Measurements from ENCODE around the gene ZNF74.

The ZNF74 gene

GRCh38 chr22:20402960-20403778 is 9.2 kb downstream of the ZNF74 start:
- Histone ChIP-seq H2BK5ac (ENCODE audit: low read length) (no peak overlapping the region), H3K27me3 (ENCODE audit: control insufficient read depth in 3 of 3, insufficient read depth in 3 of 3, low read depth in 1 of 3, low read length in 3 of 3) (no peaks in the 10 kb centered on the region), H2BK15ac (ENCODE audit: low read length) (no peak overlapping the region), H3K9ac (ENCODE audit: low read depth, low read length, poor library complexity) (no peak overlapping the region), H3K18ac (ENCODE audit: low read length) (no peak overlapping the region), H4K8ac (ENCODE audit: low read depth, low read length) (no peak overlapping the region), H3K23ac (ENCODE audit: low read depth, low read length, poor library complexity) (no peak overlapping the region), H3K4me3 (ENCODE audit: low read length in 2 of 2) (no peak overlapping the region), H3K4me2 (ENCODE audit: insufficient read depth, low read length, poor library complexity, severe bottlenecking) (no peak overlapping the region), H3K4ac (ENCODE audit: low read length) (no peak overlapping the region), H2BK120ac (ENCODE audit: low read depth, low read length) (no peak overlapping the region), H3K4me1 (ENCODE audit: control insufficient read depth in 2 of 2, insufficient read depth in 1 of 2, low read depth in 1 of 2, low read length in 2 of 2) (no peaks in the 10 kb centered on the region), H3K36me3 (replicated peaks in 1 of 2; ENCODE audit: control insufficient read depth in 2 of 2, insufficient read depth in 2 of 2, low read length in 2 of 2) (peaks cover 40 to 90% of the 10 kb centered on the region in 2 donors), H2BK12ac (ENCODE audit: low read length) (no peak overlapping the region), H2AFZ (ENCODE audit: low read length) (no peak overlapping the region), H3K79me1 (ENCODE audit: low read depth, low read length) (peaks cover 17% of the 10 kb centered on the region), H3K9me3 (replicated peaks in 1 of 2; ENCODE audit: control insufficient read depth in 2 of 2, insufficient read depth in 1 of 2, low read depth in 1 of 2, low read length in 2 of 2) (no peaks in the 10 kb centered on the region), H4K91ac (ENCODE audit: low read depth, low read length, poor library complexity) (no peak overlapping the region), H2AK5ac (ENCODE audit: low read depth, low read length) (no peak overlapping the region), H3K27ac (replicated peaks; ENCODE audit: low read length) (no peak overlapping the region), H3K14ac (ENCODE audit: low read length) (no peak overlapping the region)
- no peak for DNase-seq (ENCODE audit: low spot score)
- WGBS, 2 donors (ENCODE audit: extremely low coverage in 2 of 2, insufficient read length in 2 of 2, insufficient replicate concordance in 1 of 2): no CpG with 5 or more reads among the region's 9 CpGs

- Histone ChIP-seq H3K79me1 (ENCODE audit: low read depth, low read length) (peaks cover 17% of the 10 kb centered on the region), H3K14ac (ENCODE audit: low read length) (no peak overlapping the region), H3K4me1 (ENCODE audit: control insufficient read depth in 2 of 2, insufficient read depth in 1 of 2, low read depth in 1 of 2, low read length in 2 of 2) (no peaks in the 10 kb centered on the region), H3K4me3 (ENCODE audit: low read length in 2 of 2) (no peak overlapping the region), H2BK120ac (ENCODE audit: low read depth, low read length) (no peak overlapping the region), H3K18ac (ENCODE audit: low read length) (no peak overlapping the region), H3K23ac (ENCODE audit: low read depth, low read length, poor library complexity) (peak overlapping the region; percentile 95), H3K9ac (ENCODE audit: low read depth, low read length, poor library complexity) (no peak overlapping the region), H3K36me3 (replicated peaks in 1 of 2; ENCODE audit: control insufficient read depth in 2 of 2, insufficient read depth in 2 of 2, low read length in 2 of 2) (peaks cover 40 to 92% of the 10 kb centered on the region in 2 donors), H2BK12ac (ENCODE audit: low read length) (no peak overlapping the region), H2BK15ac (ENCODE audit: low read length) (no peak overlapping the region), H3K4me2 (ENCODE audit: insufficient read depth, low read length, poor library complexity, severe bottlenecking) (no peak overlapping the region), H3K27me3 (ENCODE audit: control insufficient read depth in 3 of 3, insufficient read depth in 3 of 3, low read depth in 1 of 3, low read length in 3 of 3) (no peaks in the 10 kb centered on the region), H2BK5ac (ENCODE audit: low read length) (no peak overlapping the region), H4K8ac (ENCODE audit: low read depth, low read length) (no peak overlapping the region), H4K91ac (ENCODE audit: low read depth, low read length, poor library complexity) (no peak overlapping the region), H2AFZ (ENCODE audit: low read length) (no peak overlapping the region), H2AK5ac (ENCODE audit: low read depth, low read length) (no peak overlapping the region), H3K27ac (replicated peaks; ENCODE audit: low read length) (no peak overlapping the region), H3K4ac (ENCODE audit: low read length) (peak overlapping the region; percentile 71), H3K9me3 (replicated peaks in 1 of 2; ENCODE audit: control insufficient read depth in 2 of 2, insufficient read depth in 1 of 2, low read depth in 1 of 2, low read length in 2 of 2) (no peaks in the 10 kb centered on the region)
- WGBS, 2 donors (ENCODE audit: extremely low coverage in 2 of 2, insufficient read length in 2 of 2, insufficient replicate concordance in 1 of 2): no CpG with 5 or more reads among the region's 6 CpGs
- DNase-seq (ENCODE audit: low spot score): no peak
Observed at GRCh38 chr22:20403779-20404140, 9.8 kb downstream of the ZNF74 start.

- no peaks in the 10 kb centered on the region for H3K9me3 ChIP-seq (replicated peaks in 1 of 2; ENCODE audit: control insufficient read depth in 2 of 2, insufficient read depth in 1 of 2, low read depth in 1 of 2, low read length in 2 of 2)
- H2BK120ac ChIP-seq (ENCODE audit: low read depth, low read length): no peak overlapping the region
- no peak overlapping the region for H3K4me2 ChIP-seq (ENCODE audit: insufficient read depth, low read length, poor library complexity, severe bottlenecking)
- H3K4me1 ChIP-seq (ENCODE audit: control insufficient read depth in 2 of 2, insufficient read depth in 1 of 2, low read depth in 1 of 2, low read length in 2 of 2): no peaks in the 10 kb centered on the region
- no peak overlapping the region for H3K27ac ChIP-seq (replicated peaks; ENCODE audit: low read length)
- H3K14ac ChIP-seq (ENCODE audit: low read length): no peak overlapping the region
- H3K18ac ChIP-seq (ENCODE audit: low read length): no peak overlapping the region
- H4K8ac ChIP-seq (ENCODE audit: low read depth, low read length): no peak overlapping the region
- no peak for DNase-seq (ENCODE audit: low spot score)
- WGBS, 2 donors (ENCODE audit: extremely low coverage in 2 of 2, insufficient read length in 2 of 2, insufficient replicate concordance in 1 of 2): no CpG with 5 or more reads among the region's 18 CpGs
- H3K4ac ChIP-seq (ENCODE audit: low read length): no peak overlapping the region
- H3K36me3 ChIP-seq (replicated peaks in 1 of 2; ENCODE audit: control insufficient read depth in 2 of 2, insufficient read depth in 2 of 2, low read length in 2 of 2): peaks cover 39 to 87% of the 10 kb centered on the region in 2 donors
- no peak overlapping the region for H3K23ac ChIP-seq (ENCODE audit: low read depth, low read length, poor library complexity)
- no peak overlapping the region for H3K4me3 ChIP-seq (ENCODE audit: low read length in 2 of 2)
- H2AK5ac ChIP-seq (ENCODE audit: low read depth, low read length): no peak overlapping the region
- H2BK15ac ChIP-seq (ENCODE audit: low read length): no peak overlapping the region
- peaks cover 17% of the 10 kb centered on the region for H3K79me1 ChIP-seq (ENCODE audit: low read depth, low read length)
- H3K9ac ChIP-seq (ENCODE audit: low read depth, low read length, poor library complexity): no peak overlapping the region
- H2BK5ac ChIP-seq (ENCODE audit: low read length): no peak overlapping the region
- H4K91ac ChIP-seq (ENCODE audit: low read depth, low read length, poor library complexity): no peak overlapping the region
- H2AFZ ChIP-seq (ENCODE audit: low read length): no peak overlapping the region
- no peaks in the 10 kb centered on the region for H3K27me3 ChIP-seq (ENCODE audit: control insufficient read depth in 3 of 3, insufficient read depth in 3 of 3, low read depth in 1 of 3, low read length in 3 of 3)
- no peak overlapping the region for H2BK12ac ChIP-seq (ENCODE audit: low read length)
Observed at GRCh38 chr22:20404881-20405280, 10.9 kb downstream of the ZNF74 start.

GRCh38 chr22:20405291-20405930 is 11.5 kb downstream of the ZNF74 start:
- Histone ChIP-seq H2BK5ac (ENCODE audit: low read length) (no peak overlapping the region), H2AFZ (ENCODE audit: low read length) (no peak overlapping the region), H2BK12ac (ENCODE audit: low read length) (no peak overlapping the region), H2BK120ac (ENCODE audit: low read depth, low read length) (no peak overlapping the region), H3K9me3 (replicated peaks in 1 of 2; ENCODE audit: control insufficient read depth in 2 of 2, insufficient read depth in 1 of 2, low read depth in 1 of 2, low read length in 2 of 2) (no peaks in the 10 kb centered on the region), H3K36me3 (replicated peaks in 1 of 2; ENCODE audit: control insufficient read depth in 2 of 2, insufficient read depth in 2 of 2, low read length in 2 of 2) (peaks cover 37 to 82% of the 10 kb centered on the region in 2 donors), H3K18ac (ENCODE audit: low read length) (no peak overlapping the region), H3K23ac (ENCODE audit: low read depth, low read length, poor library complexity) (peak overlapping the region; percentile 95), H3K14ac (ENCODE audit: low read length) (no peak overlapping the region), H3K4me1 (ENCODE audit: control insufficient read depth in 2 of 2, insufficient read depth in 1 of 2, low read depth in 1 of 2, low read length in 2 of 2) (no peaks in the 10 kb centered on the region), H3K27me3 (ENCODE audit: control insufficient read depth in 3 of 3, insufficient read depth in 3 of 3, low read depth in 1 of 3, low read length in 3 of 3) (no peaks in the 10 kb centered on the region), H4K91ac (ENCODE audit: low read depth, low read length, poor library complexity) (no peak overlapping the region), H3K4me2 (ENCODE audit: insufficient read depth, low read length, poor library complexity, severe bottlenecking) (no peak overlapping the region), H3K4me3 (ENCODE audit: low read length in 2 of 2) (no peak overlapping the region), H3K9ac (ENCODE audit: low read depth, low read length, poor library complexity) (no peak overlapping the region), H4K8ac (ENCODE audit: low read depth, low read length) (no peak overlapping the region), H3K27ac (replicated peaks; ENCODE audit: low read length) (no peak overlapping the region), H3K4ac (ENCODE audit: low read length) (no peak overlapping the region), H2AK5ac (ENCODE audit: low read depth, low read length) (no peak overlapping the region), H3K79me1 (ENCODE audit: low read depth, low read length) (peaks cover 17% of the 10 kb centered on the region), H2BK15ac (ENCODE audit: low read length) (no peak overlapping the region)
- WGBS, 2 donors (ENCODE audit: extremely low coverage in 2 of 2, insufficient read length in 2 of 2, insufficient replicate concordance in 1 of 2): no CpG with 5 or more reads among the region's 45 CpGs
- DNase-seq (ENCODE audit: low spot score): no peak
